NCI-H1092 (cell line): Measurements from ENCODE around the gene NTN5.
"Not testable (repeated sequence)": the region's sequence is repeated elsewhere in the genome, so short reads cannot be mapped to it uniquely, and the experiment has no call there.

Source experiments
- DNase-seq: peaks from one replicate; lab custom pipeline; 2025; lab: John Stamatoyannopoulos, UW

NTN5 gene

GRCh38 chr19:48644355-48644754, 28.5 kb downstream of the NTN5 start:
- DNase-seq: no peak

- DNase-seq: no peak
These were observed 30.0 kb downstream of the NTN5 start for GRCh38 chr19:48642862-48643261.

GRCh38 chr19:48641850-48642249, 31.0 kb downstream of the NTN5 start:
- DNase-seq: no peak

GRCh38 chr19:48639483-48640375, 33.1 kb downstream of the NTN5 start:
- no peak for DNase-seq

GRCh38 chr19:48638831-48639381, 33.9 kb downstream of the NTN5 start:
- no peak for DNase-seq

- peak; percentile 74 for DNase-seq
These were observed 34.6 kb downstream of the NTN5 start for GRCh38 chr19:48637948-48638830.

GRCh38 chr19:48637449-48637947, 35.3 kb downstream of the NTN5 start:
- DNase-seq: peak; percentile 94

- DNase-seq: peak; percentile 29
These were observed 35.9 kb downstream of the NTN5 start, which contains the start of gene DBP for GRCh38 chr19:48636859-48637448. Gene DBP (minus strand): TSS chr19:48637379. CDS start chr19:48636994, 385 bp downstream.

- DNase-seq: peak; percentile 12
These were observed 36.6 kb downstream of the NTN5 start for GRCh38 chr19:48635966-48636858.

- peak; percentile 22 for DNase-seq
These were observed 37.4 kb downstream of the NTN5 start for GRCh38 chr19:48635263-48635965.

- DNase-seq: peak; percentile 89
These were observed 38.2 kb downstream of the NTN5 start for GRCh38 chr19:48634424-48635262.

- DNase-seq: no peak
These were observed 38.8 kb downstream of the NTN5 start for GRCh38 chr19:48634036-48634342.

- no peak for DNase-seq
These were observed 39.4 kb downstream of the NTN5 start for GRCh38 chr19:48633148-48634035.

GRCh38 chr19:48632692-48633147, 40.1 kb downstream of the NTN5 start:
- no peak for DNase-seq

- DNase-seq: not testable (repeated sequence)
These were observed 40.5 kb downstream of the NTN5 start for GRCh38 chr19:48632286-48632685.

GRCh38 chr19:48631225-48631624, 41.6 kb downstream of the NTN5 start:
- DNase-seq: no peak

GRCh38 chr19:48630296-48631063, 42.3 kb downstream of the NTN5 start:
- DNase-seq: no peak
